HUES48 (cell line): Measurements from ENCODE around the gene MYO5B.

Source experiments
- H3K27ac ChIP-seq: one replicate; pipeline ENCODE4 v1.7.0; 2013; ENCODE audit warnings: low read depth, low read length, inconsistent platforms
- H3K27me3 ChIP-seq: 2 replicates; pipeline ENCODE4 v1.6.1; 2013; ENCODE audit warnings: mild to moderate bottlenecking, low read length; ENCODE audit not compliant: control insufficient read depth, insufficient read depth
- H3K36me3 ChIP-seq: 2 replicates; pipeline ENCODE4 v1.6.1; 2013; ENCODE audit warnings: low read length; ENCODE audit not compliant: control insufficient read depth, insufficient read depth
- H3K4me1 ChIP-seq: 2 replicates; pipeline ENCODE4 v1.6.1; 2013; ENCODE audit warnings: mild to moderate bottlenecking, low read length; ENCODE audit not compliant: control insufficient read depth, insufficient read depth
- H3K4me3 ChIP-seq: 2 replicates; pipeline ENCODE4 v1.5.1; 2013; ENCODE audit warnings: mild to moderate bottlenecking, low read depth, low read length
- H3K9ac ChIP-seq: 2 replicates; pipeline ENCODE4 v1.6.1; 2013; ENCODE audit warnings: mild to moderate bottlenecking, low read depth, low read length, moderate library complexity
- H3K9me3 ChIP-seq: 2 replicates; pipeline ENCODE4 v1.6.1; 2013; ENCODE audit warnings: low read length; ENCODE audit not compliant: control insufficient read depth, insufficient read depth

MYO5B gene

DNA sequence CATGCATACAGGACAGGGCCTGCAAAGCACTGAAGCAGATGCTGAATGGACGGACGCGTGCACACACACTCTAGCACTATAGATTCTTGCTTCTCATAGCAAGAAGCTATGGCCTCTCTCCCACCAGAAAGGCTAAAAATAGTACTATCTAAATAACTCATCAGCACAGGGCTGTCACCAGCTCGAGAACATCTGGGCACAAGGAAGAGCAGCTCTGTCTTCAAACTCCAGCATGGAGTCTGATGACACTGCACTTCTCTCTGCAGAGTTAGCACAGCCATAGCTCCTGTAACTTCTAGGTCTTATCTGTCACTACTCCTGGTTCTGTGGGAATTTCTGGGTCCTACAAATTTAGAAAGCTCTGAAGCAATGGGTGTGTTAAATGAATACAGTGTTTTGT is 123.5 kb downstream of the MYO5B start:
- Histone ChIP-seq H3K9me3 (no peaks in the 10 kb centered on the region), H3K4me1 (no peaks in the 10 kb centered on the region), H3K27me3 (no peaks in the 10 kb centered on the region), H3K27ac (no peak overlapping the region), H3K36me3 (no peaks in the 10 kb centered on the region), H3K4me3 (no peak overlapping the region), H3K9ac (no peak overlapping the region)

DNA sequence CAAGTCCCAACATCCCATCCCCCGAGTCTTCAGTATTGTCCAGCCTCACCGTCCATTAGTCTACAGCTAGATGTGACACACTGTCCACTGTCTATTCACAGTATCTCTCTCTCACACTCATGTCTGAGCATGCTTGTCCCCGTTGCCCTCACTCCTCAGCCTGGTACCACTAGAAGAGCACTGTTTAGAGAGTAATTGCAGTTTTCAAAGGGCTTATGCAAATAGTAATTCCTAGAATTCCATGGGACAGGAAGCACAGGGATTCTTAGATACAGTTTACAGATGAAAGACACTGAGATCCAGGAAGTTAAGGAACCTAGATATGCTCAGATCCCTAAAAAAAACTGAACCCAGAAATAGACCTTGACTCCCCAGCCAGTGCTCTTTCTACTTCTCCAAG is 125.5 kb downstream of the MYO5B start:
- Histone ChIP-seq H3K4me1 (no peaks in the 10 kb centered on the region), H3K27me3 (no peaks in the 10 kb centered on the region), H3K9me3 (no peaks in the 10 kb centered on the region), H3K4me3 (no peak overlapping the region), H3K36me3 (no peaks in the 10 kb centered on the region), H3K27ac (no peak overlapping the region), H3K9ac (no peak overlapping the region)

DNA sequence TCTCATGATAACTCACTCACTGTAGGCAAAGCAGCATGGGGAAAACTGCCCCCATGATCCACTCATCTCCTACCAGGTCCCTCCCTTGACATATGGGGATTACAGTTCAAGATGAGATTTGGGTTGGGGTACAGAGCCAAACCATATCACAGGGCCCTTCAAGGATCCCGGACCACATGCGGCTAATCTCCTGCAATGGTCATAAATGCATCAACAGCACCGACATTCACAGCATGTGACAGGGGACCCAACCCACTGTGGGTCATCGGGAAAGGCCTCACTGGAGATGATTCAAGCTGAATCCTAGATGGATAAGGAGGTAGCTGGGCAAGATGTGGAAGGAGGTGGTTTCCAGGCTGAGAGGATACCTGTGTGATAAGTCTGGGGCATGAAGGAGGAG is 129.4 kb downstream of the MYO5B start:
- H3K4me3 ChIP-seq: no peak overlapping the region
- no peak overlapping the region for H3K27ac ChIP-seq
- no peaks in the 10 kb centered on the region for H3K36me3 ChIP-seq
- no peak overlapping the region for H3K9ac ChIP-seq
- H3K4me1 ChIP-seq: no peaks in the 10 kb centered on the region
- H3K27me3 ChIP-seq: no peaks in the 10 kb centered on the region
- H3K9me3 ChIP-seq: no peaks in the 10 kb centered on the region

DNA sequence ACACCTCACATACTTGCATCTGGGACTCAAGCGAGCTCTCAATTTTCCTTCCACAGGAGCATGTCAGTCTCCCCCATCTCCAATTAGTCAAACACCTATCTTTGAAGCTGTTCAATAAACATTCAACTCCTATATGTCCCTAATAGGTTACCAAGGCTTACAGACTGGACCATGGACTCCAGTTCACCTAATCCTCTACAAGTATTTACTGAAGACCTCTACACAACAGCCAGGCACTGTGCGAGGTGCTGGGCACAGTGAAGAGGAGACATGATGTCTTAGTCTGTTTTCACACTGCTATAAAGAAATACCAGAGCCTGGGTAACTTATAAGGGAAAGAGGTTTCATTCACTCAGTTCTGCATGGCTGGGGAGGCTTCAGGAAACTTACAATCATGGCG is 129.9 kb downstream of the MYO5B start:
- Histone ChIP-seq H3K27me3 (no peaks in the 10 kb centered on the region), H3K27ac (no peak overlapping the region), H3K9me3 (no peaks in the 10 kb centered on the region), H3K4me3 (no peak overlapping the region), H3K4me1 (no peaks in the 10 kb centered on the region), H3K9ac (no peak overlapping the region), H3K36me3 (no peaks in the 10 kb centered on the region)

DNA sequence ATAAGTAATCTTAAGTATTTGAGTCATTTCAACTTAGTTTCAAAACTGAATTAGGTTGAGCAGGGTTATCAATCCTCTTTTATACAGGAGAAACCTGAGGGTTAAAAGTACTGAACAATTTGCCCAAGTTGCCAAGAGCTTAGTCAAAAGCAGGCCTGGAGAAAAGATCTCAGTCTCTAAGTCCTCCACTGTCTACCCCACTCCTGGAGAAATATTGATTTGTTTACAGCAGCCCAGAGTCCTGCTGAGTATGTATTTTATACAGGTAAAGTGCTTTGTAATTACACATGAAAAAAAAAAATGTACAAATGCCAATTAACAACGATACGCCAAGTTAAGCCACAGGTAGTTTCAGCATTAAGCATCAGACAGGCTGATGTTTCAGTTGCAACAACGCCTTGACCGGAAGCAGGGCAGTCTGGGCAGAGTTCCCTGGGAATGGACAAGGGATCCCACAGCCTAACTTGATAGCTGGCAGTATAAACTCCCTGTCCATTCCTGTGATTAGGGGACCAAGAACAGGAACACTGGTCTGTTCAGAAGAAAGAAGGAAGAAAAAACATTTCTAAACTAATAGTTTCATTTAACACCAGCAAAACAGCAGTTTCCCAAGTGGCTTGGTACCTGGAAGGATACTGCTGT is 132.9 kb downstream of the MYO5B start:
- H3K27me3 ChIP-seq: no peaks in the 10 kb centered on the region
- no peaks in the 10 kb centered on the region for H3K4me1 ChIP-seq
- H3K9me3 ChIP-seq: no peaks in the 10 kb centered on the region
- no peak overlapping the region for H3K4me3 ChIP-seq
- no peaks in the 10 kb centered on the region for H3K36me3 ChIP-seq
- H3K27ac ChIP-seq: no peak overlapping the region
- no peak overlapping the region for H3K9ac ChIP-seq

DNA sequence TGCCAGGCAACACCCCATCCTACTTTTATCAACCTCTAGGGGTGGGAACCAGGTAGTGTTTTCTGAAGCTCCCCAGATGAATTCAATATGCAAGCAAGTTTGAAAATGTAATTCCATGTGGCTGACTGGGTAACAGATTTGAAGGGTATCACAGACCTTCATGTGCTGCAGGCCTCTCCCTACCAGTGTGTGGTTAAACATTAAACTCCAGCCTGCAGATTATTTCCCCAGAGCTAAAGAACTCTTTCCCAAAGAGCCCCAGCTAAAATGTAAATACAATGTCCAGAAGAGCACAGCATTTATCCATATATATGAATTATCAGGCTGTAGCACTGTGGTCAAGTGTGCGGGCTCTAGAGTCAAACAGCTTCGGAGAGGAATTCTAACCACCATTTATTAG is 134.1 kb downstream of the MYO5B start:
- Histone ChIP-seq H3K27ac (no peak overlapping the region), H3K36me3 (no peaks in the 10 kb centered on the region), H3K27me3 (no peaks in the 10 kb centered on the region), H3K4me1 (no peaks in the 10 kb centered on the region), H3K4me3 (no peak overlapping the region), H3K9ac (no peak overlapping the region), H3K9me3 (no peaks in the 10 kb centered on the region)

DNA sequence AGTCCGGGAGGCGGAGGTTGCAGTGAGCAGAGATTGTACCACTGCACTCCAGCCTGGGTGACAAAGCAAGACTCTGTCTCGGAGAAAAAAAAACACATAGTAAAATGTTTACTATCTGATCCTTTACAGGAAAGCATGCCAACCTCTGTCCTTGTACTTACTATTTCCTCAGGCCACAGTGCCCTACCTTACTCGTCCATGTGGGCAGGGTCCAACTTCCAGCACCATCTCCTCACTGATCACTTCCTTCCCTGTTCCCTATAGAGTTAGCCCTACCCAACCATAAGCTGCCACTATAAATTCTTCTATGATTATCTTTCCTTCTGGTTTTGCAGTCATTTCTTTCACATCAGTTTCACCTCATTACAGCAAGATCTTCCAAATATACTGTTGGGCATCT is 136.2 kb downstream of the MYO5B start:
- Histone ChIP-seq H3K9ac (no peak overlapping the region), H3K27ac (no peak overlapping the region), H3K4me3 (no peak overlapping the region), H3K27me3 (no peaks in the 10 kb centered on the region), H3K36me3 (no peaks in the 10 kb centered on the region), H3K4me1 (no peaks in the 10 kb centered on the region), H3K9me3 (no peaks in the 10 kb centered on the region)

DNA sequence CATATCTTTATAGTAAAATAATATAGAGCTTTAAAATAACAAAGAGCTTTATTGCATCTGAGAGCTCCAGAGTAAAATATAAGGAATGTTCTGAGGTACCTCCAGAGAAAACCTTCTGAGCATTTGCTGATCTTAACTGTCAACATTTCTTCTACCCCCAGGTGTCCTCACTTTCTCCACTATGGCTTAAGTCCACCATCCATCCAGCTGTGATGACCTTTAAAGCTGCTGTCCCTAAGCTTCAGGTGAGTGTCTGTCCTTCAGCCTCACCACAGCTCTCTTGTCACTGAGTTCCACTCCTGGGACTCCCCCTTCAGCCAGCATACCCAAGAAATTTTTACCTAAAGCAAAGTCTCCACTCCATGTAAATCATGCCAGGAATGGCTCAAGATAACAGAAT is 137.9 kb downstream of the MYO5B start:
- no peaks in the 10 kb centered on the region for H3K4me1 ChIP-seq
- no peak overlapping the region for H3K9ac ChIP-seq
- H3K36me3 ChIP-seq: no peaks in the 10 kb centered on the region
- H3K9me3 ChIP-seq: no peaks in the 10 kb centered on the region
- no peaks in the 10 kb centered on the region for H3K27me3 ChIP-seq
- no peak overlapping the region for H3K4me3 ChIP-seq
- H3K27ac ChIP-seq: no peak overlapping the region

DNA sequence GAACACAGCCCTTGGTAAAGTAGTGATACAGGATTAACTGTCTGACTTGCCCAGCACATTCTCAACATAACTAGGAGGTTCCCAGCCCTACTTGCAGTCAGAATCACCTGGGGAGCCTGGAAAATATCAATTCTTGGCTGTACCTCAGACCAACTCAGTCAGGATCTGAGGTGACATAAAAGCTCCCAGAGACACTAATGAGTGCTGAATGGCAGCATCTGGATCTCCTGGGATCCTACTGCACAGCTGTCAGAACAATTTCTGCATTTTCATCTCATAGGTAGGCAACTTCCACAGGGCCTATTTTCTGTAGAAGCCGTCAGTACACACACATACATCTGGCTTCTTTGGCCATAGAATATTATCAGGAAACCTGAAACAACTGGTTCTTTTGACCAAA is 138.8 kb downstream of the MYO5B start:
- no peak overlapping the region for H3K4me3 ChIP-seq
- H3K27me3 ChIP-seq: no peaks in the 10 kb centered on the region
- H3K9ac ChIP-seq: no peak overlapping the region
- H3K36me3 ChIP-seq: no peaks in the 10 kb centered on the region
- H3K9me3 ChIP-seq: no peaks in the 10 kb centered on the region
- H3K27ac ChIP-seq: no peak overlapping the region
- H3K4me1 ChIP-seq: no peaks in the 10 kb centered on the region

DNA sequence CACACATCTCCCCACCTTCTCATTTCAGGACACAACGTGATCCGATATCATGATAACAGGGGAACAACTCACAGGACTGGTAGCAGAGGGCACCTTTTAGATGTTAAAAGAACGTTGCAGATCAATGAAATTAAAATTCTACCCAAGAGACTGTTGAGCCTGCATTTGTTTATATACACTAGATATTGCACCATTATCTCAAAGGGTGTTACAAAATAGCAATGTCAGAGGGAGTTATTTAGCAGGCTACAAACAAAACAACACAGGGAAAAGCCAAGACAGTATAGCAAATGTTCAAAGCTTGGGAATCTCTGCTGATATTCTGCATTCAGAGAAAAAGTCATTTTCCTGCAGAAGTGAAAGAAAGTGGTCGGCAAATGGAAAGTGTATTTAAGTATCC is 139.5 kb downstream of the MYO5B start:
- Histone ChIP-seq H3K27ac (no peak overlapping the region), H3K9ac (no peak overlapping the region), H3K4me1 (no peaks in the 10 kb centered on the region), H3K9me3 (no peaks in the 10 kb centered on the region), H3K36me3 (no peaks in the 10 kb centered on the region), H3K27me3 (no peaks in the 10 kb centered on the region), H3K4me3 (no peak overlapping the region)

DNA sequence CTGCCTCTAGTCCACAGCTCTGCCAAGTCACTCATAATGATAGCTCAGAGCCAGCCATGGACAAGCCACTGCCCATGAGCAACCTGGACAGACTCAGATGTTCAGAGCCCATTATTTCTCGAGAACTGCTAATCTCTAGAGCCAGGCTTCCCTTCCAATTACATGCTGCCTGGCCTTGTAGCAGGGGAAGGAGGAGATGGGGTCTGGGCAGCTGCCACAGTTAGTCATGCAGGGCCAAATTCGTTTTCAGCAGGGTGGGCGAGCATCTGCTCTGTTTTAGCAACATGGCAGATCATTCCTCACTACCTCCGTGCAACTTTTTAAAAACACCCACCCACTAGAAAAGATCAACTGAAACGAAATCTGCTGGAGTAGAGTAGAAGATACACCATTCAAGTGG is 141.8 kb downstream of the MYO5B start:
- H3K4me3 ChIP-seq: no peak overlapping the region
- H3K27ac ChIP-seq: no peak overlapping the region

DNA sequence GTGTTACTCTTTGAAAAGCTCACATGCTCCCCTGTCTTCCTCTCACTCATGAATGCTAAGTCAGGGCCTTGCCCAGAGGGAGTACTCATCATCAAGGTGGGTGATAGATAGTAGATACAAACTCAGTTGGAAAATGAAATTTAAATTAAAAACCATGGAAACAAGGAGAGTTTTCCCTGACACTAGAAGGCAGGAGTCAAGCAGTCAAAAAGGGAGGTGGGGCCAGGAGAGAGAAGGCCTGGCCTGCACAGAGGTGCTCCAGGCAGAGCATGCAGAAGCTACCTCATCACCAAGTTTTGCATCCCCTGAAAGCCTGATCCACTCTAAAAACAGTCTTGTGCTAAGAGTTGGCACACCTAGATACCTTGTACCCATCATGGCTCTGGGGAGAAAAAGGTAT is 143.7 kb downstream of the MYO5B start:
- Histone ChIP-seq H3K27me3 (no peaks in the 10 kb centered on the region), H3K36me3 (no peaks in the 10 kb centered on the region), H3K27ac (no peak overlapping the region), H3K4me1 (no peaks in the 10 kb centered on the region), H3K4me3 (no peak overlapping the region), H3K9ac (no peak overlapping the region), H3K9me3 (no peaks in the 10 kb centered on the region)

More for the DNA sequence above, 141.8 kb downstream of the MYO5B start:
- no peaks in the 10 kb centered on the region for H3K27me3 ChIP-seq
- no peaks in the 10 kb centered on the region for H3K9me3 ChIP-seq
- no peak overlapping the region for H3K9ac ChIP-seq
- no peaks in the 10 kb centered on the region for H3K4me1 ChIP-seq
- H3K36me3 ChIP-seq: no peaks in the 10 kb centered on the region
